Adrenal gland (tissue), 5 donors: ENCODE results near the gene SEZ6L2.

Source experiments
- CTCF ChIP-seq, 6 experiments: fragments of 450-650 bp in 4 of 6; fragments of 200-600 bp in 2 of 6; sonication (generic) in 1 of 6; IDR thresholded peaks; 1 replicate in 5 of 6; 2 replicates in 1 of 6; pipeline versions ENCODE4 v1.5.1 to v1.8.0; 2016 to 2021; ENCODE audit warnings: antibody characterized with exemption in 6 of 6, mild to moderate bottlenecking in 2 of 6, moderate library complexity in 1 of 6
- POLR2A ChIP-seq, 2 donors: fragments of 450-650 bp; IDR thresholded peaks; one replicate each; pipeline ENCODE4 v1.6.1; 2017; ENCODE audit warnings: antibody characterized with exemption in 2 of 2, mild to moderate bottlenecking in 2 of 2, moderate library complexity in 1 of 2
- donor health status: DM: no; HTN: no; CAD: no.

DNA sequence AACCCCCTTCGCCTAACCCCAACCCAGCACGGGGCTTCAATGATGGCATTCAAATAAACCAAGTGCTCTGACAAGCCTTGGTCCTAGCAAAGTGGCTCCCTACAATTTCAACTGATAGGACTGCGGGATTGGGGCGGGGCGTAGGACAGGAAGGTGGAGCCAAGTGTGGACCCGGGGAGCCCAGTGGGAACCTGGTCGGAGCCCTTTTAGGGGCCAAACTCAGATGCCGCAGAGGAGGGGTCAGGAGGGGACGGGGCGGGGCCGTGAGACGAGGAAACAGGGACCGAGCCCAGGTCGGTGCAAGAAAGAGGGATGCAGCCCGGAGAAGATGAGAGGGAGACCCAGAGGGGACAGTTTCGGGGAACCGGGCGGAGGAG lies 23.1 kb downstream of the SEZ6L2 start:
- TF ChIP-seq POLR2A (IDR thresholded peaks at IDR 0.05) (no peak), CTCF (IDR thresholded peaks at IDR 0.05) (no peak)
